Gastroesophageal sphincter (tissue), 2 donors: ENCODE data around the gene KIRREL1.
A peak's percentile ranks its signal among the peaks of the same experiment; 100 is the strongest.

Source experiments
- EP300 ChIP-seq: sonication (generic); formaldehyde crosslinking; IDR thresholded peaks from one replicate; pipeline ENCODE4 v1.6.1; 2017; ENCODE audit warnings: antibody characterized with exemption, mild to moderate bottlenecking
- POLR2AphosphoS5 ChIP-seq: sonication (generic); formaldehyde crosslinking; IDR thresholded peaks from one replicate; pipeline ENCODE4 v1.6.1; 2017; ENCODE audit warnings: antibody characterized with exemption

DNA sequence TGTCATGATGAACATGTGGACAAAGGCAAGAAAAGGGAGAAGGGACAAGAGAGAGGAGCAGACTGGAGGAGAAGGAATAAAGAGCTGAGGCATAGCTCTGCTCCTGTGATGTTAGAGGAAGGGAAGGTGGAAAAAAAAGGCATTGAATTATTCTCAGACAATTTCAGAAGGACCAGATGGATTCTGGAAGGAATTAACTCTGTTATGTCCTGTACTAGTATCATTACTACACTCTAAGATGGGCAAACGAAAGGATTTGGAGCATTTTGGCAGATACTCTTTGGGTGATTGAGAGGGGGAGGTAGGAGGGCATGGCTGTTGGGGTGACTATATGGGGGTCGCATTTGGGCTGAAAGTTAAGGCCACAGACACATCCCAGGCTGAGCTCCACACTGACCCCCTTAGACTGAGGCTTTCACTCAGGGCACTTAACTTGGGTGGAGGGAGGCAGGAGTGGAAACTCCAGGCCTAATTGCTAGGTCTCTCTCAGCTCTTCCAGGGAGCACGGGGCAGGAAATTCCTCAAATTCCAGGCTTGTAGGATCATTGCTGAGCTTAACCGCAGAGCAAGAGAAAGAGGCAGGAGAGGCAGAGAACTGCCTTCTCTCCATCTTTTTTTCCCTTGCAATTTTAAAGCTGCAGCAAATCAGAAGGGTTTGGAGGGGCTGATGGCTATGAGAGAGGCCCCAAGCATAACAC lies 25.9 kb downstream of the KIRREL1 start:
- no peak for TF ChIP-seq EP300
- peak; percentile 70 for TF ChIP-seq POLR2AphosphoS5
